Common myeloid progenitor, CD34-positive (primary cell): ENCODE results near the gene SLC2A6.

Experiments used
- CTCF ChIA-PET: fragments of 350-600 bp; sonication (Branson Sonifier 250); formaldehyde crosslinking; loops from one replicate; lab custom pipeline; 2021; ENCODE audit warnings: antibody characterized with exemption; lab: Charles Lee
- POLR2A ChIA-PET: fragments of 350-600 bp; sonication (Branson Sonifier 250); formaldehyde crosslinking; loops from one replicate; lab custom pipeline; 2021; ENCODE audit warnings: antibody characterized with exemption; lab: Charles Lee
- DNase-seq, 3 donors: peaks; one replicate each; pipeline versions ENCODE4 v3.0.0 to v3.0.0-alpha.2; 2013
- H3K27ac ChIP-seq, 2 experiments: 1 replicate in 1 of 2; 2 replicates in 1 of 2; pipeline ENCODE4 v1.7.0; 2013; ENCODE audit warnings: inconsistent platforms in 2 of 2, low read length in 2 of 2, mild to moderate bottlenecking in 2 of 2, low read depth in 1 of 2, moderate library complexity in 1 of 2; ENCODE audit not compliant: severe bottlenecking in 2 of 2, insufficient read depth in 1 of 2, poor library complexity in 1 of 2
- H3K27me3 ChIP-seq, 5 experiments: replicated peaks in 2 of 5; 1 replicate in 3 of 5; 2 replicates in 2 of 5; pipeline versions ENCODE4 v1.6.1 to v1.7.0; 2013; ENCODE audit warnings: low read length in 4 of 5, mild to moderate bottlenecking in 2 of 5, moderate library complexity in 2 of 5, inconsistent platforms in 1 of 5; ENCODE audit not compliant: insufficient read depth in 5 of 5, control insufficient read depth in 4 of 5
- H3K36me3 ChIP-seq, 4 experiments: 1 replicate in 2 of 4; 2 replicates in 2 of 4; pipeline versions ENCODE4 v1.6.1 to v1.7.0; 2013; ENCODE audit warnings: low read length in 3 of 4, control low read depth in 1 of 4, mild to moderate bottlenecking in 1 of 4; ENCODE audit not compliant: control insufficient read depth in 4 of 4, insufficient read depth in 4 of 4
- H3K4me1 ChIP-seq, 4 experiments: 1 replicate in 3 of 4; 2 replicates in 1 of 4; pipeline versions ENCODE4 v1.6.1 to v1.7.1; 2013; ENCODE audit warnings: low read length in 3 of 4, mild to moderate bottlenecking in 3 of 4, control low read depth in 1 of 4, inconsistent platforms in 1 of 4, moderate library complexity in 1 of 4; ENCODE audit not compliant: control insufficient read depth in 4 of 4, insufficient read depth in 4 of 4; ENCODE audit errors: control extremely low read depth in 1 of 4
- H3K4me3 ChIP-seq, 7 experiments: 1 replicate in 4 of 7; 2 replicates in 3 of 7; pipeline versions ENCODE4 v1.5.1 to v1.7.0; 2013; ENCODE audit warnings: mild to moderate bottlenecking in 7 of 7, low read length in 6 of 7, moderate library complexity in 6 of 7, inconsistent platforms in 2 of 7, low read depth in 2 of 7, control low read depth in 1 of 7; ENCODE audit not compliant: insufficient read depth in 4 of 7, control insufficient read depth in 1 of 7; ENCODE audit errors: extremely low read depth in 1 of 7
- H3K9me3 ChIP-seq, 5 experiments: 1 replicate in 4 of 5; 2 replicates in 1 of 5; pipeline versions ENCODE4 v1.6.1 to v1.7.1; 2013; ENCODE audit warnings: low read length in 4 of 5, mild to moderate bottlenecking in 2 of 5, inconsistent platforms in 1 of 5, low read depth in 1 of 5, moderate library complexity in 1 of 5; ENCODE audit not compliant: control insufficient read depth in 4 of 5, insufficient read depth in 2 of 5; ENCODE audit errors: control extremely low read depth in 1 of 5
- WGBS: methylation state at CpG from one replicate; pipeline ENCODE4 v1.1.5; 2013; ENCODE audit not compliant: insufficient coverage; 5-methylcytosine and 5-hydroxymethylcytosine counted together

The SLC2A6 gene

GRCh38 chr9:133490201-133490681 lies 11.3 kb upstream of the SLC2A6 start:
- Histone ChIP-seq H3K4me3 (no peak overlapping the region), H3K4me1 (peaks cover 0 to 18% (median 15%) of the 10 kb centered on the region in 4 experiments), H3K27me3 (no peaks in the 10 kb centered on the region), H3K27ac (no peak overlapping the region), H3K36me3 (no peaks in the 10 kb centered on the region), H3K9me3 (no peaks in the 10 kb centered on the region)
- no peak for DNase-seq
- CTCF ChIA-PET: interaction anchor here (0.6 to 1.5 kb wide), 5 partner anchors 9 to 303 kb away, joined by 3 read pairs; no protein-coding TSS in a partner anchor
- POLR2A ChIA-PET: no interaction called here
- 96% methylated on average over 10 of the region's 13 CpGs for WGBS

- no peaks in the 10 kb centered on the region for H3K27me3 ChIP-seq
- no peak overlapping the region for H3K27ac ChIP-seq
- H3K4me3 ChIP-seq: no peak overlapping the region
- no peaks in the 10 kb centered on the region for H3K9me3 ChIP-seq
- no peaks in the 10 kb centered on the region for H3K36me3 ChIP-seq
- CTCF ChIA-PET: interaction anchor here (0.7 to 1.5 kb wide), 5 partner anchors 75 to 302 kb away, joined by 3 to 6 read pairs (median 3); no protein-coding TSS in a partner anchor
- WGBS: 96% methylated on average over 10 of the region's 19 CpGs
- POLR2A ChIA-PET: no interaction called here
- DNase-seq: no peak
- H3K4me1 ChIP-seq: peaks cover 0 to 18% (median 15%) of the 10 kb centered on the region in 4 experiments
Observed at GRCh38 chr9:133489253-133490190, 10.6 kb upstream of the SLC2A6 start.

- POLR2A ChIA-PET: no interaction called here
- peaks cover 0 to 18% (median 15%) of the 10 kb centered on the region in 4 experiments for H3K4me1 ChIP-seq
- no peaks in the 10 kb centered on the region for H3K36me3 ChIP-seq
- H3K4me3 ChIP-seq: no peak overlapping the region
- CTCF ChIA-PET: interaction anchor here (0.7 to 1.4 kb wide), 5 partner anchors 21 to 237 kb away, joined by 3 to 6 read pairs (median 4); no protein-coding TSS in a partner anchor
- no peaks in the 10 kb centered on the region for H3K9me3 ChIP-seq
- no peak overlapping the region for H3K27ac ChIP-seq
- WGBS: 93% methylated on average over 18 of the region's 18 CpGs
- H3K27me3 ChIP-seq: no peaks in the 10 kb centered on the region
- no peak for DNase-seq
Observed at GRCh38 chr9:133488686-133489252, 9.9 kb upstream of the SLC2A6 start.

GRCh38 chr9:133487331-133487725 lies 8.4 kb upstream of the SLC2A6 start:
- H3K27me3 ChIP-seq: no peaks in the 10 kb centered on the region
- POLR2A ChIA-PET: no interaction called here
- 86% methylated on average over 8 of the region's 8 CpGs for WGBS
- CTCF ChIA-PET: interaction anchor here (0.5 to 6.0 kb wide), 14 partner anchors 8 to 302 kb away, joined by 3 to 52 read pairs (median 6); no protein-coding TSS in a partner anchor
- no peaks in the 10 kb centered on the region for H3K36me3 ChIP-seq
- H3K27ac ChIP-seq: no peak overlapping the region
- peaks cover 0 to 18% (median 15%) of the 10 kb centered on the region in 4 experiments for H3K4me1 ChIP-seq
- DNase-seq: no peak
- H3K9me3 ChIP-seq: no peaks in the 10 kb centered on the region
- no peak overlapping the region for H3K4me3 ChIP-seq

- H3K9me3 ChIP-seq: no peaks in the 10 kb centered on the region
- POLR2A ChIA-PET: no interaction called here
- no peaks in the 10 kb centered on the region for H3K36me3 ChIP-seq
- no peak overlapping the region for H3K27ac ChIP-seq
- peak in 2 of 3 donors; percentile 42 to 58 for DNase-seq
- 58% methylated on average over 8 of the region's 25 CpGs for WGBS
- H3K4me1 ChIP-seq: peaks cover 0 to 18% (median 14%) of the 10 kb centered on the region in 4 experiments
- CTCF ChIA-PET: interaction anchor here (0.7 to 6.0 kb wide), 16 partner anchors 8 to 298 kb away, joined by 3 to 52 read pairs (median 5); partner anchors contain the start of genes MED22 and RPL7A
- H3K27me3 ChIP-seq: no peaks in the 10 kb centered on the region
- H3K4me3 ChIP-seq: peak overlapping the region in 4 of 7 experiments; percentile 33 to 58 (median 40)
Observed at GRCh38 chr9:133485531-133486260, 6.8 kb upstream of the SLC2A6 start.

GRCh38 chr9:133484671-133485437 lies 6.0 kb upstream of the SLC2A6 start:
- no peak for DNase-seq
- ChIA-PET CTCF (interaction anchor here (0.7 to 6.0 kb wide), 17 partner anchors 10 to 297 kb away, joined by 3 to 52 read pairs (median 4); partner anchors contain the start of genes MED22 and RPL7A), POLR2A (no interaction called here)
- Histone ChIP-seq H3K27me3 (no peaks in the 10 kb centered on the region), H3K9me3 (no peaks in the 10 kb centered on the region), H3K27ac (no peak overlapping the region), H3K4me1 (peaks cover 0 to 19% (median 14%) of the 10 kb centered on the region in 4 experiments), H3K36me3 (no peaks in the 10 kb centered on the region), H3K4me3 (no peak overlapping the region)
- 88% methylated on average over 19 of the region's 22 CpGs for WGBS
